H1 (cell line): ENCODE results near the gene PRPF6. TPM values are rescaled to one million over a fixed set of nuclear protein-coding genes. Genes with fewer than 3 reads are reported as not detected.

Experiments
- CTCF ChIA-PET: fragments of 300-600 bp; sonication (Branson Sonifier 250); formaldehyde crosslinking; loops from one replicate; lab custom pipeline; 2021; ENCODE audit not compliant: partially characterized antibody; lab: Charles Lee
- POLR2A ChIA-PET: fragments of 300-600 bp; sonication (Branson Sonifier 250); formaldehyde crosslinking; loops from one replicate; lab custom pipeline; 2021; ENCODE audit warnings: inconsistent platforms; ENCODE audit not compliant: partially characterized antibody; lab: Charles Lee
- DNase-seq, 2 experiments: peaks; one replicate each; pipeline versions ENCODE4 v3.0.0 to v3.0.0-alpha.2; 2010 to 2022; ENCODE audit warnings: low spot score in 2 of 2, low read depth in 1 of 2, mixed read lengths in 1 of 2
- FAIRE-seq: peaks from 2 replicates; lab custom pipeline; 2011; peaks lifted over from hg19 to GRCh38; lab: Jason Lieb, UNC
- H2AFZ ChIP-seq: 2 replicates; pipeline ENCODE4 v1.8.1; 2012; ENCODE audit warnings: low read length, inconsistent platforms
- H2AK5ac ChIP-seq: 2 replicates; pipeline ENCODE4 v1.6.1; 2013; ENCODE audit warnings: low read depth, low read length
- H2BK120ac ChIP-seq: replicated peaks from 2 replicates; pipeline ENCODE3; 2013; ENCODE audit warnings: low read depth, low read length, inconsistent platforms
- H2BK12ac ChIP-seq: 2 replicates; pipeline ENCODE4 v1.6.1; 2013; ENCODE audit warnings: low read depth, low read length
- H2BK15ac ChIP-seq: 2 replicates; pipeline ENCODE4 v1.6.1; 2013; ENCODE audit warnings: low read length
- H2BK20ac ChIP-seq: 2 replicates; pipeline ENCODE4 v1.6.1; 2013; ENCODE audit warnings: low read length
- H2BK5ac ChIP-seq: 2 replicates; pipeline ENCODE4 v1.6.1; 2013; ENCODE audit warnings: low read depth, low read length
- H3K14ac ChIP-seq: 2 replicates; pipeline ENCODE4 v1.6.1; 2013; ENCODE audit warnings: inconsistent platforms; ENCODE audit not compliant: insufficient read length
- H3K18ac ChIP-seq: 2 replicates; pipeline ENCODE4 v1.6.1; 2013; ENCODE audit warnings: low read length; ENCODE audit errors: extremely low read depth
- H3K23ac ChIP-seq: 2 replicates; pipeline ENCODE4 v1.6.1; 2013; ENCODE audit warnings: inconsistent platforms; ENCODE audit not compliant: insufficient read length
- H3K23me2 ChIP-seq: 2 replicates; pipeline ENCODE4 v1.6.1; 2013; ENCODE audit warnings: low read depth, low read length
- H3K27ac ChIP-seq: 2 replicates; pipeline ENCODE4 v1.6.1; 2011; ENCODE audit warnings: low read depth, low read length, inconsistent platforms
- H3K27me3 ChIP-seq, 4 experiments: replicated peaks in 1 of 4; 1 replicate in 1 of 4; 2 replicates in 3 of 4; pipeline versions ENCODE4 v1.6.1 to v1.8.1; 2011 to 2013; ENCODE audit warnings: low read length in 3 of 4, mild to moderate bottlenecking in 3 of 4, inconsistent platforms in 2 of 4, mixed read lengths in 2 of 4, moderate library complexity in 1 of 4; ENCODE audit not compliant: control insufficient read depth in 3 of 4, insufficient read depth in 3 of 4; ENCODE audit errors: extremely low read depth in 1 of 4
- H3K36me3 ChIP-seq, 4 experiments: 2 replicates each; pipeline versions ENCODE4 v1.6.1 to v1.8.1; 2011 to 2013; ENCODE audit warnings: mild to moderate bottlenecking in 4 of 4, low read length in 3 of 4, moderate library complexity in 2 of 4, control low read depth in 1 of 4, inconsistent platforms in 1 of 4; ENCODE audit not compliant: insufficient read depth in 4 of 4, control insufficient read depth in 2 of 4
- H3K4ac ChIP-seq: replicated peaks from 2 replicates; pipeline ENCODE3; 2013; ENCODE audit warnings: low read length, low read depth, mixed read lengths, inconsistent platforms; ENCODE audit not compliant: insufficient read length
- H3K4me1 ChIP-seq, 4 experiments: replicated peaks in 1 of 4; 1 replicate in 1 of 4; 2 replicates in 3 of 4; pipeline versions ENCODE4 v1.6.1 to v1.8.1; 2011 to 2013; ENCODE audit warnings: low read length in 3 of 4, inconsistent platforms in 2 of 4, mixed read lengths in 1 of 4; ENCODE audit not compliant: insufficient read depth in 4 of 4, control insufficient read depth in 3 of 4
- H3K4me2 ChIP-seq, 2 experiments: 2 replicates each; pipeline versions ENCODE4 v1.6.1 to v1.8.1; 2011 to 2013; ENCODE audit warnings: low read depth in 2 of 2, low read length in 2 of 2, control low read depth in 1 of 2, inconsistent platforms in 1 of 2, mild to moderate bottlenecking in 1 of 2; ENCODE audit not compliant: insufficient read depth in 1 of 2
- H3K4me3 ChIP-seq, 4 experiments: fragments of 200-600, 300-600 bp in 1 of 4; sonication (generic), shearing (Covaris generic), sonication (Bioruptor Twin) in 1 of 4; 2 replicates each; pipeline versions ENCODE4 v1.5.1 to v1.8.1; 2011 to 2016; ENCODE audit warnings: low read length in 4 of 4, low read depth in 3 of 4, control low read depth in 2 of 4, inconsistent platforms in 2 of 4, mild to moderate bottlenecking in 2 of 4, mixed read lengths in 1 of 4, moderate library complexity in 1 of 4; ENCODE audit not compliant: insufficient read depth in 2 of 4; ENCODE audit errors: extremely low read depth in 1 of 4
- H3K56ac ChIP-seq: replicated peaks from 2 replicates; pipeline ENCODE3; 2013; ENCODE audit warnings: low read depth, mild to moderate bottlenecking, mixed read lengths, low read length, inconsistent platforms; ENCODE audit not compliant: insufficient read length
- H3K79me1 ChIP-seq: 2 replicates; pipeline ENCODE4 v1.6.1; 2013; ENCODE audit warnings: low read depth, low read length, control low read depth
- H3K79me2 ChIP-seq, 2 experiments: 2 replicates each; pipeline versions ENCODE4 v1.6.1 to v1.8.1; 2012 to 2013; ENCODE audit warnings: low read length in 2 of 2, mild to moderate bottlenecking in 2 of 2, inconsistent platforms in 1 of 2; ENCODE audit not compliant: insufficient read depth in 2 of 2, control insufficient read depth in 1 of 2
- H3K9ac ChIP-seq, 4 experiments: replicated peaks in 1 of 4; 1 replicate in 1 of 4; 2 replicates in 3 of 4; pipeline versions ENCODE4 v1.6.1 to v1.8.1; 2011 to 2013; ENCODE audit warnings: low read depth in 3 of 4, low read length in 3 of 4, control low read depth in 2 of 4, mild to moderate bottlenecking in 2 of 4, moderate library complexity in 2 of 4, inconsistent platforms in 1 of 4; ENCODE audit errors: extremely low read depth in 1 of 4
- H3K9me3 ChIP-seq, 2 experiments: 2 replicates each; pipeline versions ENCODE4 v1.6.1 to v1.8.1; 2012 to 2013; ENCODE audit warnings: mild to moderate bottlenecking in 2 of 2, moderate library complexity in 2 of 2, control low read depth in 1 of 2, inconsistent platforms in 1 of 2, low read depth in 1 of 2, low read length in 1 of 2, mixed read lengths in 1 of 2; ENCODE audit not compliant: insufficient read depth in 2 of 2
- H4K20me1 ChIP-seq, 2 experiments: replicated peaks in 1 of 2; 2 replicates each; pipeline versions ENCODE3 to v1.8.1; 2011 to 2013; ENCODE audit warnings: inconsistent platforms in 2 of 2, low read length in 2 of 2, mild to moderate bottlenecking in 1 of 2; ENCODE audit not compliant: insufficient read depth in 2 of 2, control insufficient read depth in 1 of 2
- H4K5ac ChIP-seq: 2 replicates; pipeline ENCODE4 v1.6.1; 2013; ENCODE audit warnings: low read length, low read depth, mixed read lengths, inconsistent platforms; ENCODE audit not compliant: insufficient read length
- H4K8ac ChIP-seq: 2 replicates; pipeline ENCODE4 v1.8.0; 2013; ENCODE audit warnings: mild to moderate bottlenecking, moderate library complexity, low read length, inconsistent platforms; ENCODE audit not compliant: insufficient read depth; ENCODE audit errors: extremely low read depth
- H4K91ac ChIP-seq: replicated peaks from 2 replicates; pipeline ENCODE3; 2013; ENCODE audit warnings: low read length, mixed read lengths, inconsistent platforms; ENCODE audit not compliant: insufficient read length
- CEBPB ChIP-seq: IDR thresholded peaks from 2 replicates; pipeline ENCODE4 v1.6.1; 2012; ENCODE audit warnings: low read depth, low read length
- WGBS, 2 experiments: shearing (Covaris generic) in 1 of 2; methylation state at CpG; one replicate each; pipeline versions ENCODE4 v1.1.6 to v1.1.7; 2013 to 2015; ENCODE audit warnings: low lambda C conversion rate in 2 of 2, mixed read lengths in 2 of 2, inconsistent platforms in 1 of 2, low coverage in 1 of 2, missing lambda C conversion rate in 1 of 2; ENCODE audit not compliant: insufficient replicate concordance in 2 of 2, insufficient coverage in 1 of 2, insufficient read length in 1 of 2; ENCODE audit errors: extremely low coverage in 1 of 2, missing lambda C conversion rate in 1 of 2; 5-methylcytosine and 5-hydroxymethylcytosine counted together
- polyA plus RNA-seq, 7 experiments: library from polyadenylated mRNA; depleted of rRNA in 3 of 7; stranded (reverse) in 5 of 7; unstranded in 2 of 7; fragments of >200 nt in 5 of 7; fragments of 200-250 nt in 2 of 7; gene quantifications; 1 replicate in 5 of 7; 2 replicates in 1 of 7; 4 replicates in 1 of 7; pipeline versions ENCODE4 v1.2.1 to v1.2.3, GENCODE V29; 2011 to 2013; ENCODE audit warnings: missing spikeins in 2 of 7, mixed read lengths in 2 of 7
- total RNA-seq: library from RNA; stranded (reverse); fragmentation: NEBNext Ultra II Directional; extraction: Animal tissue kit (Norgen Biotek cat#: 25700); gene quantifications from 2 replicates; pipeline ENCODE4 v1.2.1, GENCODE V29; 2021

The PRPF6 gene
- total and polyA plus RNA-seq, 2 of the 8 experiments (the other 6 are each of a cell fraction or from before 2014, with no cell fraction given), result 27.9 to 76.9 TPM

DNA sequence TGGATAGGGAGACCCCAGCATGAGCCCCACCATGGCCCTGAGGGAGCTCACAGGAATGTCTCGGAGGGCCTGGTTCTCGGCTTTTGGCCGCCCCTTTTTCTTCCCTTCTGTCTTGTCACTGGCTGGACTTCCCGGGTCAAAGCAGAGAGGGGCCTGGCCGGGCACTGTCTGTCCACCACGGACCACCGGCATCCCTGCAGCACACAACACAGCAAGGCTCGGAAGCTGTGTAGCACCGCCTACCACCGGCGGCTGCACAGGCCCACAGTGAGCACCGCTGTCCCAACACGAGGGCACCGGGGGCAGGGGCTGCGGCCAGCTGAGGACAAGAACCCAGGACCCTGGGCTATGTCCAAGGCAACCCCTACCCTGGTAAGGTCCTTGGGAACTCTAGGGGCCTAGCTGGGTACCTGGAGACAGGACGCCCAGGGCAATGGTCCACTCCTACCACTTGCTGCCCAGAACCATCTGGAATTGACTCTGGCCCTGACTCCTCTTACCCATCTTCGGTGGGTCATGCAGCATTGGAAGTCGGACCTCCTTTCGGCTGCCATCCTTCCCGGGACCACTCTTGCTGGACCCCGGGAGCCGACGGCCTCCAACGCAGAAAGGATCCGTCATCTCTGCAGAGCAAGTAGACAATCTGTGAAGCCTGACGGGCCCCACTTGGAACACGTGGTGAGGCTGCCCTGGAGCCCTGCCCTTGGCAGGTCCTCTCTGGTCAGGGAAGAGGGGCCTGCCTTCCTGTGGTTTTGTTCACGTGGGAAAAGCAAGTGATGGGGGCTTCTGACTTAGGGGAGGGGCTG lies 13.4 kb upstream of the PRPF6 start:
- Histone ChIP-seq H3K23me2 (peaks cover 7% of the 10 kb centered on the region; the same call in 1 of the 2 replicates), H2BK12ac (no peak overlapping the region), H3K14ac (no peak overlapping the region), H2AFZ (no peak overlapping the region), H3K23ac (no peak overlapping the region), H4K20me1 (peaks cover 0 to 3% of the 10 kb centered on the region in 2 experiments), H2BK15ac (no peak overlapping the region), H2AK5ac (no peak overlapping the region), H3K27me3 (peaks cover 0 to 6% (median 2%) of the 10 kb centered on the region in 4 experiments; a peak in 2 of 7 replicates), H3K4me3 (peak overlapping the region in 1 of 4 experiments; percentile 21; a peak in 1 of 8 replicates), H3K27ac (no peak overlapping the region), H3K56ac (no peak overlapping the region), H3K36me3 (peaks cover 17 to 46% (median 36%) of the 10 kb centered on the region in 4 experiments), H3K4me2 (no peak overlapping the region), H4K8ac (no peak overlapping the region; the same call in 1 of the 2 replicates), H3K79me2 (no peaks in the 10 kb centered on the region; a peak in 1 of 4 replicates), H2BK5ac (no peak overlapping the region), H4K91ac (no peak overlapping the region), H2BK120ac (no peak overlapping the region), H3K9me3 (peaks cover 42 to 51% of the 10 kb centered on the region in 2 experiments), H3K18ac (no peak overlapping the region), H4K5ac (no peak overlapping the region), H3K4ac (no peak overlapping the region), H2BK20ac (no peak overlapping the region), H3K4me1 (peaks cover 0 to 13% (median 5%) of the 10 kb centered on the region in 4 experiments; a peak in 6 of 7 replicates), H3K9ac (no peak overlapping the region), H3K79me1 (peaks cover 4% of the 10 kb centered on the region)
- DNase-seq, result no peak
- 89% methylated on average over 19 of the region's 28 CpGs; no CpG with 5 or more reads in 1 of the 2 experiments for WGBS, 2 experiments
- ChIA-PET POLR2A (interaction anchor here (0.5 to 2.6 kb wide), 6 partner anchors 8 to 57 kb away, joined by 3 to 11 read pairs (median 4); partner anchors contain the start of gene UCKL1), CTCF (interaction anchor here (1.4 kb wide), 1 partner anchor 33 kb away, joined by 4 read pairs; no protein-coding TSS in a partner anchor)
- FAIRE-seq, result no peak
- TF ChIP-seq CEBPB, result no peak
